LNCAP (cell line): ENCODE data around the gene KCNK7.

Experiments
- TF ChIP-seq, protein P1 (sequence below): fragments of 450-650 bp; IDR thresholded peaks from 2 replicates; pipeline ENCODE4 v1.5.1; 2017; ENCODE audit warnings: mild to moderate bottlenecking

Gene KCNK7

DNA sequence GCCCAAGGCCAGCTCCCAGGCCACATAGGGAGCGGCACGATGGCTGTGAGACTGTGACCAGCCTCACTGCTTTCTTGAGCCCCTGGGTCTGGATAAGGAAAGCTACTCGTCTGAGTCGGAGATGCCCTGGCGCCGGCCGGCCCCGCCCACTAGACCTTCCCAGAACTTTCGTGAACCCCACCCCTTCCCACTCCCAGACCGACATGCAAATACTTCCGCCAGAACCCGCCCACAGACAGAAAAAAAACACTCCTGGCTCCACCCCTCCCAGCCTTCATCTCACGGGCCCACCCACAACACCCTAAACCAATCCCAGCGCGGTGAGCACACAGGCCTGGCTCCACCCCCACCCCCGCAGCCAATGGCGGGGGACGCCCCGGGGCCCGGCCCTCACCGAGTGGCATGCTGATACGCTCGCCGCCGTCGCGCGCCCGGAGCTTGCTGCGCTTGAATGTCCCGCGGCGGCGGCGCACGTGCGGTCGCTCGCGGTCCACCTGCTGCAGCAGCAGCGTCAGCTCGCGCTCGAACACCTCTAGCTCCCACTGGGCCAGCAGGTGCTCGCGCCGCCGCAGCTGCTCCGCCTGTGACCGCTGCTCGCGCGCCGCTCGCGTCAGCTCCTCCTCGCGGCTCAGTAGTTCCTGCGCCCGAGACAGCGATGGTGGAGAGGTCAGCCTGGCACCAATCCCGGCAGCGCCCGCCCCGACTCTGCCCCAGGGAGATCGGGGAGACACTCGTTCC, 11.4 kb upstream of the KCNK7 start:
- TF ChIP-seq, protein P1, sequence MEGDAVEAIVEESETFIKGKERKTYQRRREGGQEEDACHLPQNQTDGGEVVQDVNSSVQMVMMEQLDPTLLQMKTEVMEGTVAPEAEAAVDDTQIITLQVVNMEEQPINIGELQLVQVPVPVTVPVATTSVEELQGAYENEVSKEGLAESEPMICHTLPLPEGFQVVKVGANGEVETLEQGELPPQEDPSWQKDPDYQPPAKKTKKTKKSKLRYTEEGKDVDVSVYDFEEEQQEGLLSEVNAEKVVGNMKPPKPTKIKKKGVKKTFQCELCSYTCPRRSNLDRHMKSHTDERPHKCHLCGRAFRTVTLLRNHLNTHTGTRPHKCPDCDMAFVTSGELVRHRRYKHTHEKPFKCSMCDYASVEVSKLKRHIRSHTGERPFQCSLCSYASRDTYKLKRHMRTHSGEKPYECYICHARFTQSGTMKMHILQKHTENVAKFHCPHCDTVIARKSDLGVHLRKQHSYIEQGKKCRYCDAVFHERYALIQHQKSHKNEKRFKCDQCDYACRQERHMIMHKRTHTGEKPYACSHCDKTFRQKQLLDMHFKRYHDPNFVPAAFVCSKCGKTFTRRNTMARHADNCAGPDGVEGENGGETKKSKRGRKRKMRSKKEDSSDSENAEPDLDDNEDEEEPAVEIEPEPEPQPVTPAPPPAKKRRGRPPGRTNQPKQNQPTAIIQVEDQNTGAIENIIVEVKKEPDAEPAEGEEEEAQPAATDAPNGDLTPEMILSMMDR, result no peak

DNA sequence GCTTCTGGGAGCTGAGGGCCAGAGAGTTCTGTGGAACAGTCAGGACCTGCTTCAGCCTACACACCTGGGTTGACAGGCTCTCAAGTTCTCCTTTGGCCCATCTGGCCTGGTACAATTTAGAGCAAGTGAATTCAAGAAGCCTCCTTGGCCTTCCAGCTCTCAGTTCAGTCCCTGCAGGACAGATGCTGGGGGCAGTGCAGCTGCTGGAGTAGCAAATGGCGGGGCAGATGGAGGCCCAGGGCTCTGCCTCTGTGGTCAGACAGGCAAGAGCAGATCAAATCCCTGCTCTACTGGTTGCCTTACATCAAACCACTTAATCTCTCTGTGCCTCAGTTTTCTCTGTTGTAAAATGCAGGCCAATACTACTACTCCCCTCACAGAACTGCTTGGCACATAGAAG, 8.7 kb upstream of the KCNK7 start:
- TF ChIP-seq, protein P1, result no peak

DNA sequence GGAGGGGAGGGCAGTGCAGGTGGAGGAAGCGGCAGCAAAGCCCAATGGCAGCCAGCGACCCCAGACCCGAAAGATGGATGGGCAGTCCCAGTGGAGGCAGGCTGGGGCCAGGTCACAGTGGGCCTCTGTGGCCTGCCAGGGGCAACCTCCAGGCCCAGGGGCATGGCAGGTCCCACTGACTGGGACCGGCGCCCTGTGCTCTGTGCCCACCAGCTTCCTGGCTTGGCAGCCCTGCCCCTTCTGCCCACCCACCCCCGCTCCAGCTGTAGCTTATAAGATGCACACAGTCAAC, 4.3 kb upstream of the KCNK7 start:
- TF ChIP-seq, protein P1, result no peak

DNA sequence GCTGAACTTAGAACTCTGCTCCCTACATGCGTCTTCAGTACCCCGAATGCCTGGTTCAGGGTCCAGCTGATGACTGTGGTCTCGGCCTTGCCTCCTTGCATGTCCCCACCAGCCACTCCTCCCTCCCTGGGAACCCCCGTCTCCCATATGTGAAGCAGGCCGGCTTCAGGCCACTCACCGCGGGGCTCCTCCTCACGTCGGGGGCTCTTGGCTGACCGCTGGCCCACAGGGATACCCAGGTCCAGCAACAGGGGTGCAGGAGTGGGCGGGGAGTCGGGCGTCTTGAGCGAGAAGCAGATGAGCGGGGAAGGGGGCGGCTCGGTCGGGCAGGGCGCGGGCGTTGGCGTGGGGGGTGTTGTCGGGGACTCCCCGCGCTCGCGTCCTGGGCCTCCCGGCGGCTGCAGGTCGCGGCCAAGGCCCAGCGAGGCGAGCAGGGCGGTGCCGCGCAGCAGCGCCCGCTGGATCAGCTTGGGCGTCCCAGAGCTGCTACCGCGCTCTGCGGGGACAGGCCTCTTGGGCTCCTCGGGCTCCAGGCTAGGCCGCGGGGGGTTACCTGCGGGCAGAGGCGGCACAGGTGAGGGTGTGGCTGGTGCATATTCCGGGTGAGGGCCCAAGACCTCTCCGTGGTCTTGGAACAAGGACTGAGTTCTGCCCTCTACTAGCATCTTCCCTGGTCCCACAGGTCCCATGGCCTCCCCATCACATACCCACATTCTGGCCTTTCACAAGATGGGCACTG, 3.8 kb upstream of the KCNK7 start:
- TF ChIP-seq, protein P1, result no peak

DNA sequence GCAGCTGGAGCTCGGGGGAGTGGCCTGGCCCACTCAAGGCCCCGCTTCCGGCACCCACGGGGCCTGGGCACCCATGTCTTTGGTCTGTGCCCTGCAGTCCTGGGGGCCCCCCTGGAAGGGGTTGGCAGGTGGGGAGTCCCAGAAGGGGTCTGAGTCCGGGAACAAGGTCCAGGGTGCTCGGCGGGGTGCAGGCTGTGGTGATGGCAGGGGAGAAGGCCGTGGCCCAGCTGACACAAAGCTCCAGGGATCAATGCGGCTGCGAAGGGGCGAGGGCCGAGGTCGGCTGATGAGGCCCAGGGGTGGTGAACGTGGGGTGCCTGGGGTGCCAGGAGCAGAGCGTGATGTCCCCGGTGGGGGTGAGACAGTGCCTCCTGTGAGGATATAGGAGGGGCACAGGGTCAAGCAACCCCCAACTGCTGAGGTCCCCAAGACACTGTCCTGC, 2.7 kb upstream of the KCNK7 start:
- TF ChIP-seq, protein P1, result no peak

DNA sequence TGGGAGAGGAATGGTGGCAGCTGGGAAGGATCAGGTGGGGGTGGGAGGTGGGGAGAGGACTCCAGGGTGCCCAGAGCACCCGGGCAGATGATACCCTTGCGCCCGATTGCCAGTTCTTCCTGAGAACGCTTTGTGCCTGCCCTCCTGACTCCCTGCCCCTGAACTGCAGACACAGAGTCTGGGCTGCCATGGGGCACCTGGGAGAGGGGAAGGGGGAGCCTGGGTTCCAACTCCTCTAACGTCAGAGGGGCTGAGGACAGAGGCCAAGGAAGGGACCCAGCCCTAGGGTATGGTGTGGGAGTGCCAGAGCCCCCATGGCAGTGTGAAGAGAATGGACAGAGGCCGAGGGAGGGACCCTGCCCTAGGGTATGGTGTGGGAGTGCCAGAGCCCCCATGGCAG, 920 bp upstream of the KCNK7 start:
- TF ChIP-seq, protein P1, result no peak

DNA sequence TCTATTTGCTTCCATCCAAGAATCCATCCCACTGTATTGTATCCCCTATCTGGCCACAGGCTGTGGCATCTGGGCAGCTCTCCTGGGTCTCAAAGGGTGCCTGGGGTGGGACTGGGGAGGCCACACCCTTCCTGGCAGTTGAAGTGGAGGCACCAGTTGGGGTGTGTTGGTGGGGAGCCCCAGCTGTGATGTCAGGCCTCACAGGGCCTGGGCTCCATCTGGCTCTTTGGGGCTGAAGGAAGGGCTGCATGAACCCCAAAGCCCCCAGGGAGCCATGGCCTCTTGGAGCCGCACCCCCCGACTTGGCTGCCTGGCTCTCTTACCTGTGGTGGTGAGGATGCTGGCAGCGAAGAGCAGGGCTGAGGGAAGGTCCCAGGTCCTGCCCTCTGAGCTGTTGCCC, 469 bp downstream of the KCNK7 start:
- TF ChIP-seq, protein P1, result no peak
